ENCODE results near the gene XXYLT1. TPM values are rescaled to one million over a fixed set of nuclear protein-coding genes. Genes with fewer than 3 reads are reported as not detected.

Gene XXYLT1
- total RNA-seq, 1 experiment from 2014 or later = 53.9 TPM

- intact Hi-C loops (cut with micrococcal nuclease; ENCODE audit: unreplicated experiment) = loop anchor here (2.0 kb wide), 1 partner anchor 34 kb away; no protein-coding TSS in a partner anchor
- CTCF ChIA-PET = interaction anchor here (0.6 to 1.2 kb wide), 2 partner anchors 45 to 468 kb away, joined by 3 to 6 read pairs; no protein-coding TSS in a partner anchor
- POLR2A ChIA-PET (ENCODE audit: low non-redundant PET) = interaction anchor here (0.6 kb wide), 1 partner anchor 111 kb away, joined by 9 read pairs; no protein-coding TSS in a partner anchor
- DNase-seq (ENCODE audit: low spot score) = peak; percentile 97
- Histone ChIP-seq H3K36me3 (ENCODE audit: insufficient read depth, low read length, poor library complexity, severe bottlenecking) (no peaks in the 10 kb centered on the region), H3K9me3 (ENCODE audit: low read depth, low read length, poor library complexity, severe bottlenecking) (no peaks in the 10 kb centered on the region), H3K4me1 (ENCODE audit: insufficient read depth, low read length, poor library complexity, severe bottlenecking) (peaks cover 75% of the 10 kb centered on the region), H3K27me3 (replicated peaks; ENCODE audit: insufficient read depth, low read depth, low read length, poor library complexity) (no peaks in the 10 kb centered on the region), H3K4me3 (ENCODE audit: low read depth, low read length, poor library complexity, severe bottlenecking) (peak overlapping the region; percentile 18), H3K27ac (ENCODE audit: low read depth, low read length, poor library complexity, severe bottlenecking) (peak overlapping the region; percentile 86)
- BruUV-seq (replicated peaks) = no TSS peak
- TF ChIP-seq CTCF (conservative IDR thresholded peaks at IDR 0.05; ENCODE audit: low read depth, low read length) = no peak
- TF ChIP-seq EZH2 (IDR thresholded peaks at IDR 0.05; ENCODE audit: borderline replicate concordance, low read depth, low read length, poor library complexity, severe bottlenecking) = no peak
Observed at GRCh38 chr3:195150181-195151118, 120.5 kb downstream of the XXYLT1 start.

- H3K9me3 ChIP-seq (ENCODE audit: low read depth, low read length, poor library complexity, severe bottlenecking) = no peaks in the 10 kb centered on the region
- DNase-seq (ENCODE audit: low spot score) = no peak
- H3K36me3 ChIP-seq (ENCODE audit: insufficient read depth, low read length, poor library complexity, severe bottlenecking) = no peaks in the 10 kb centered on the region
- no peak overlapping the region for H3K4me3 ChIP-seq (ENCODE audit: low read depth, low read length, poor library complexity, severe bottlenecking)
- peaks cover 65% of the 10 kb centered on the region for H3K4me1 ChIP-seq (ENCODE audit: insufficient read depth, low read length, poor library complexity, severe bottlenecking)
- TF ChIP-seq CTCF (conservative IDR thresholded peaks at IDR 0.05; ENCODE audit: low read depth, low read length) (no peak), EZH2 (IDR thresholded peaks at IDR 0.05; ENCODE audit: borderline replicate concordance, low read depth, low read length, poor library complexity, severe bottlenecking) (no peak)
- ChIA-PET POLR2A (ENCODE audit: low non-redundant PET) (no interaction called here), CTCF (interaction anchor here (1.2 kb wide), 1 partner anchor 467 kb away, joined by 3 read pairs; no protein-coding TSS in a partner anchor)
- BruUV-seq (replicated peaks) = no TSS peak
- H3K27me3 ChIP-seq (replicated peaks; ENCODE audit: insufficient read depth, low read depth, low read length, poor library complexity) = no peaks in the 10 kb centered on the region
- intact Hi-C loops (cut with micrococcal nuclease; ENCODE audit: unreplicated experiment) = loop anchor here (2.0 kb wide), 1 partner anchor 35 kb away; no protein-coding TSS in a partner anchor
- H3K27ac ChIP-seq (ENCODE audit: low read depth, low read length, poor library complexity, severe bottlenecking) = peak overlapping the region; percentile 86
Observed at GRCh38 chr3:195149292-195150030, 121.5 kb downstream of the XXYLT1 start.

- H3K4me3 ChIP-seq (ENCODE audit: low read depth, low read length, poor library complexity, severe bottlenecking) = no peak overlapping the region
- CTCF ChIA-PET = no interaction called here
- DNase-seq (ENCODE audit: low spot score) = no peak
- H3K9me3 ChIP-seq (ENCODE audit: low read depth, low read length, poor library complexity, severe bottlenecking) = no peaks in the 10 kb centered on the region
- POLR2A ChIA-PET (ENCODE audit: low non-redundant PET) = interaction anchor here (0.7 kb wide), 1 partner anchor 13 kb away, joined by 4 read pairs; no protein-coding TSS in a partner anchor
- H3K27me3 ChIP-seq (replicated peaks; ENCODE audit: insufficient read depth, low read depth, low read length, poor library complexity) = no peaks in the 10 kb centered on the region
- H3K4me1 ChIP-seq (ENCODE audit: insufficient read depth, low read length, poor library complexity, severe bottlenecking) = peaks cover 56% of the 10 kb centered on the region
- peak overlapping the region; percentile 36 for H3K27ac ChIP-seq (ENCODE audit: low read depth, low read length, poor library complexity, severe bottlenecking)
- intact Hi-C loops (cut with micrococcal nuclease; ENCODE audit: unreplicated experiment) = no loop called here
- no peaks in the 10 kb centered on the region for H3K36me3 ChIP-seq (ENCODE audit: insufficient read depth, low read length, poor library complexity, severe bottlenecking)
- TF ChIP-seq CTCF (conservative IDR thresholded peaks at IDR 0.05; ENCODE audit: low read depth, low read length) = no peak
- no peak for TF ChIP-seq EZH2 (IDR thresholded peaks at IDR 0.05; ENCODE audit: borderline replicate concordance, low read depth, low read length, poor library complexity, severe bottlenecking)
- no TSS peak for BruUV-seq (replicated peaks)
Observed at GRCh38 chr3:195148549-195148948, 122.4 kb downstream of the XXYLT1 start.
